ENCODE data around the gene ALDH8A1.

DNA sequence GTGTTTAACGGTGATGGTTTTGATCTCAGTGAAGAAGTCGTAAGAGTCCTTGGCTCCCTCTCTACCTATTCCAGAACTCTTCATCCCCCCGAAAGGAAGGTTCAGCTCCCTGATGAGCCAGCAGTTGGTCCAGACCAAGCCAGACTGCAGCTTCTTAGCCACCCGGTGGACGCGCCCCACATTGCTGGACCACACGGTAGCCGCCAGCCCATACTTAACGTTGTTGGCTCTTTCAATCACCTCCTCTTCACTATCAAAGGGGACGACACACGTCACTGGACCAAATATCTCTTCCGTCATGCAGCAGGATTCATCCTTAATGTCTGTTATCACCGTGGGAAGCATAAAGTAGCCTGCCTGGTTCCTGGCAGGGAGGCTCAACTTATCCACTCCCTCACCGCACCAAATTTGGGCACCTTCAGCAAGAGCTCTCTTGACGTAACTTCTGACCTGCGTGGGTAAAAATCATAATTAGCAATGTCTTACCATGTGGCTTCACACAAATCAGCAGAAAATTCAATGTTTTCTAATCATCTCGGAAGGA is 31.4 kb downstream of the ALDH8A1 start:
- no peak for TF ChIP-seq CTCF (IDR thresholded peaks at IDR 0.05; ENCODE audit: insufficient read depth, low read length, poor library complexity, severe bottlenecking)
- TF ChIP-seq EZH2phosphoT487 (conservative IDR thresholded peaks at IDR 0.05; ENCODE audit: low read length) = no peak

Data from SU-DHL-6 (cell line).